CD4-positive, alpha-beta T cell treated with Interferon alpha-2 for 1 hour (primary cell): ENCODE data around the gene KHDRBS2.

Experiments used
- DNase-seq, 2 donors: peaks; one replicate each; pipeline ENCODE4 v3.0.0-alpha.2; 2020 to 2022

The KHDRBS2 gene

GRCh38 chr6:62174548-62174947, 111.5 kb downstream of the KHDRBS2 start:
- no peak for DNase-seq

GRCh38 chr6:62167736-62168135, 118.3 kb downstream of the KHDRBS2 start:
- no peak for DNase-seq

GRCh38 chr6:62162858-62163257, 123.2 kb downstream of the KHDRBS2 start:
- no peak for DNase-seq

GRCh38 chr6:62152796-62153195, 133.2 kb downstream of the KHDRBS2 start:
- no peak for DNase-seq

GRCh38 chr6:62150048-62150663, 135.9 kb downstream of the KHDRBS2 start:
- no peak for DNase-seq

- no peak for DNase-seq
Measured at GRCh38 chr6:62146954-62147853, 138.8 kb downstream of the KHDRBS2 start.

- DNase-seq: no peak
Measured at GRCh38 chr6:62129127-62129526, 156.9 kb downstream of the KHDRBS2 start.

- DNase-seq: no peak
Measured at GRCh38 chr6:62119401-62119800, 166.6 kb downstream of the KHDRBS2 start.

GRCh38 chr6:62103186-62103859, 182.7 kb downstream of the KHDRBS2 start:
- DNase-seq: no peak

GRCh38 chr6:62102387-62102786, 183.6 kb downstream of the KHDRBS2 start:
- DNase-seq: no peak

- no peak for DNase-seq
Measured at GRCh38 chr6:62090442-62091229, 195.4 kb downstream of the KHDRBS2 start.

- DNase-seq: no peak
Measured at GRCh38 chr6:62089781-62090180, 196.2 kb downstream of the KHDRBS2 start.

GRCh38 chr6:62086047-62086446, 200.0 kb downstream of the KHDRBS2 start:
- no peak for DNase-seq

- DNase-seq: no peak
Measured at GRCh38 chr6:62075869-62076268, 210.2 kb downstream of the KHDRBS2 start.

GRCh38 chr6:62059901-62060300, 226.1 kb downstream of the KHDRBS2 start:
- DNase-seq: no peak

- DNase-seq: no peak
Measured at GRCh38 chr6:62057300-62057699, 228.7 kb downstream of the KHDRBS2 start.

GRCh38 chr6:62045502-62045901, 240.5 kb downstream of the KHDRBS2 start:
- no peak for DNase-seq

- DNase-seq: no peak
Measured at GRCh38 chr6:62043084-62043483, 242.9 kb downstream of the KHDRBS2 start.

- DNase-seq: no peak
Measured at GRCh38 chr6:62042429-62042828, 243.6 kb downstream of the KHDRBS2 start.

GRCh38 chr6:62039605-62040004, 246.4 kb downstream of the KHDRBS2 start:
- no peak for DNase-seq

- DNase-seq: no peak
Measured at GRCh38 chr6:62037445-62037844, 248.6 kb downstream of the KHDRBS2 start.

- DNase-seq: no peak
Measured at GRCh38 chr6:62035952-62036351, 250.1 kb downstream of the KHDRBS2 start.

- DNase-seq: no peak
Measured at GRCh38 chr6:62013719-62014118, 272.3 kb downstream of the KHDRBS2 start.
